ENCODE results near the gene C1QTNF7. TPM values are rescaled to one million over a fixed set of nuclear protein-coding genes. Genes with fewer than 3 reads are reported as not detected.
A peak's percentile ranks its signal among the peaks of the same experiment; 100 is the strongest.

Gene C1QTNF7
- total and polyA plus RNA-seq, 2 experiments from 2014 or later: not detected

DNA sequence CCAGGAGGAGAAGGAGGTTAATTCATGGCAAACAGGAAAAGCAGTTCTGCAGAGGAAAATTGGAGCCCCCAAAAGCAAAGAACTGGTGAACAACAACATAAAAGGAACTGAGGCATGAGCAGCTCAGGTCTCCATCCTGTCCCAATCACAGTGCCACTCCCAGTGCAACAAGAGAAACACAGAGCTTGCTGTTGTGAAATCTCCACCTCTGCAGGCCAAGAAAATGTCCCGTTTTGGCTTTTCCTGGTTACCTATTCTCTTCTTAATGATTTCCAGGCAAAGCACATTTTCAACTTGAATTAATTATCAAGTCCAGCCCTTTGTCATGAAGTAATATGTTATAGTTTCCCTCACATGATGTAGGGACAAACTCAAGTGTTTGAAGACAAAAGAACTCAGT is 778 bp downstream of the C1QTNF7 start:
- no peak overlapping the region for H3K27ac ChIP-seq
- no peaks in the 10 kb centered on the region for H3K27me3 ChIP-seq
- TF ChIP-seq, protein P1, sequence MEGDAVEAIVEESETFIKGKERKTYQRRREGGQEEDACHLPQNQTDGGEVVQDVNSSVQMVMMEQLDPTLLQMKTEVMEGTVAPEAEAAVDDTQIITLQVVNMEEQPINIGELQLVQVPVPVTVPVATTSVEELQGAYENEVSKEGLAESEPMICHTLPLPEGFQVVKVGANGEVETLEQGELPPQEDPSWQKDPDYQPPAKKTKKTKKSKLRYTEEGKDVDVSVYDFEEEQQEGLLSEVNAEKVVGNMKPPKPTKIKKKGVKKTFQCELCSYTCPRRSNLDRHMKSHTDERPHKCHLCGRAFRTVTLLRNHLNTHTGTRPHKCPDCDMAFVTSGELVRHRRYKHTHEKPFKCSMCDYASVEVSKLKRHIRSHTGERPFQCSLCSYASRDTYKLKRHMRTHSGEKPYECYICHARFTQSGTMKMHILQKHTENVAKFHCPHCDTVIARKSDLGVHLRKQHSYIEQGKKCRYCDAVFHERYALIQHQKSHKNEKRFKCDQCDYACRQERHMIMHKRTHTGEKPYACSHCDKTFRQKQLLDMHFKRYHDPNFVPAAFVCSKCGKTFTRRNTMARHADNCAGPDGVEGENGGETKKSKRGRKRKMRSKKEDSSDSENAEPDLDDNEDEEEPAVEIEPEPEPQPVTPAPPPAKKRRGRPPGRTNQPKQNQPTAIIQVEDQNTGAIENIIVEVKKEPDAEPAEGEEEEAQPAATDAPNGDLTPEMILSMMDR (IDR thresholded peaks at IDR 0.05; ENCODE audit: low read depth, low read length): no peak
- H3K9me3 ChIP-seq (ENCODE audit: low read depth): no peaks in the 10 kb centered on the region
- H3K4me1 ChIP-seq (ENCODE audit: low read depth): peaks cover 20% of the 10 kb centered on the region
- no peak for DNase-seq (ENCODE audit: low read depth in 1 of 2, low spot score in 1 of 2)
- H3K4me3 ChIP-seq: no peak overlapping the region
- H3K36me3 ChIP-seq: no peaks in the 10 kb centered on the region

- H3K27me3 ChIP-seq: no peaks in the 10 kb centered on the region
- H3K4me3 ChIP-seq: no peak overlapping the region
- DNase-seq (ENCODE audit: low read depth in 1 of 2, low spot score in 1 of 2): peak in 1 of 2 donors; percentile 35
- no peak overlapping the region for H3K27ac ChIP-seq
- no peaks in the 10 kb centered on the region for H3K4me1 ChIP-seq (ENCODE audit: low read depth)
- TF ChIP-seq, protein P1 (IDR thresholded peaks at IDR 0.05; ENCODE audit: low read depth, low read length): no peak
- H3K9me3 ChIP-seq (ENCODE audit: low read depth): no peaks in the 10 kb centered on the region
- H3K36me3 ChIP-seq: no peaks in the 10 kb centered on the region
Observed at GRCh38 chr4:15434091-15434490, 6.3 kb downstream of the C1QTNF7 start.

DNA sequence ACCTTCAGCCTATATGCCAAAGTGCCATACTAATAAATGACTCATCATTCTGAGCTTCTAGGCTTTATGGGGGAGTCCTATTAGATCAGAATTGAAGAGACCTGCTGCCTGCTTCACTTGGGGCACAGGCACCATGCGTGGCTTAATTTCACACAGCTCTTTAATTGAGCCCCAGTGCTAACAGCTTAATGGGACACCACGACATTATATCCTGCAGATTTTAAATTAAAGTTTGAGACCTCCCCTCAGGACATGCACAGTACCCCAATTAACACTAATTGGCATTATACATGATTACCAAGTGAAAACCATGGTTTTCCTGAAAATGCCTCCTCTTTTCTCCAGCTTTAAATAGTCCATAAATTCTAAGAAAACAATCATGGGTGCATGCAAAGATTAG is 6.8 kb downstream of the C1QTNF7 start:
- Histone ChIP-seq H3K36me3 (no peaks in the 10 kb centered on the region), H3K27ac (no peak overlapping the region), H3K27me3 (no peaks in the 10 kb centered on the region), H3K9me3 (ENCODE audit: low read depth) (no peaks in the 10 kb centered on the region), H3K4me3 (no peak overlapping the region), H3K4me1 (ENCODE audit: low read depth) (no peaks in the 10 kb centered on the region)
- TF ChIP-seq, protein P1 (IDR thresholded peaks at IDR 0.05; ENCODE audit: low read depth, low read length): no peak
- DNase-seq (ENCODE audit: low read depth in 1 of 2, low spot score in 1 of 2): no peak

DNA sequence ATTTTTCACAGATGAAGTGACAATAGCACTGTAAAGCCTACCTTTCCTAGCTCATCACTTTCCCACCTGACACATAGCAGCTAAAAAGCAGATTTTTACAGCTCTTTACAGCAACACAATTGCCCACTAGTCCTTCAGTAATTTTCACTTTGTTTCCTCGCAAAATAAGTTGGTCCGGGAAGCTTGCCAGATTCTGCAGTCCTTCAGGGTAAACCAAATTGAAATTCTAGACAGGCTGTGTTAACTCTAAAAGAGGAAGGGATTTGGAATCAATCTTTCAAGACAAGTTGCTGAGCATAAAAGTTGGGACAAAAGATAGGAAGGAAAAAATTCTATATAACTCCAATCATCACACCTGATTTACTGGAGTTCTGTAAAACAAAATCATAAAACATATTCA is 8.7 kb downstream of the C1QTNF7 start:
- no peak overlapping the region for H3K4me3 ChIP-seq
- H3K27me3 ChIP-seq: no peaks in the 10 kb centered on the region
- H3K4me1 ChIP-seq (ENCODE audit: low read depth): no peaks in the 10 kb centered on the region
- no peaks in the 10 kb centered on the region for H3K36me3 ChIP-seq
- TF ChIP-seq, protein P1 (IDR thresholded peaks at IDR 0.05; ENCODE audit: low read depth, low read length): no peak
- H3K9me3 ChIP-seq (ENCODE audit: low read depth): no peaks in the 10 kb centered on the region
- no peak overlapping the region for H3K27ac ChIP-seq
- peak in 1 of 2 donors; percentile 65 for DNase-seq (ENCODE audit: low read depth in 1 of 2, low spot score in 1 of 2)

DNA sequence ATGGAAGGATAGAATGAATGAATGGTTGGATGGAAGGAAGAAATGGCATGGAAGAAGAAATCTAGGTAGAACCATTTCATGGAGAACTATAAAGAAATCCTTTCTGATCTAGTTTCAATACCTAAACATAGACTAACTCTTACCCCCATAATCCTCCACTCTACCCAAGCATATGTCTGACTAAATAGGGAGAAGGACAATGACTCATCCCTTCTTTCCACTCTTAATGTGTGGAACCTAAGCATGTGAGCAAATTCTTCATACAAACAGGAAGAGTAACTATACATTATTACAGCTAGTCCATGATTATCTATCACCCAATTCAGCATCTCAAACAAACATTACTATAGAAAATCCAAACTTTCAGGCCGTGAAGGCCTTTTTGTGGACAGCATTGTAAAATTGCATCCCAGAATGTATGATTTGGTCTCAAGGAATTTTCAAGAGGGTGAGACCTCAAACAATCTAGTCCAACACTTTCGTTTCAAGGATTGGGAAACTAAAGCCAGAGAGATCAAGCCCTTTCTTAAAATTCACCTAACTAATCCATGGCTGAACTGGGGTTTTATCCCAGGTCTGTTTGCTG is 11.2 kb downstream of the C1QTNF7 start:
- TF ChIP-seq, protein P1 (IDR thresholded peaks at IDR 0.05; ENCODE audit: low read depth, low read length): no peak
- Histone ChIP-seq H3K4me1 (ENCODE audit: low read depth) (no peaks in the 10 kb centered on the region), H3K27me3 (no peaks in the 10 kb centered on the region), H3K4me3 (no peak overlapping the region), H3K27ac (no peak overlapping the region), H3K9me3 (ENCODE audit: low read depth) (no peaks in the 10 kb centered on the region), H3K36me3 (no peaks in the 10 kb centered on the region)
- DNase-seq (ENCODE audit: low read depth in 1 of 2, low spot score in 1 of 2): no peak
